Omental fat pad (tissue), 4 donors: ENCODE measurements around the gene ACSS1. TPM values are rescaled to one million over a fixed set of nuclear protein-coding genes. Genes with fewer than 3 reads are reported as not detected.

Source experiments
- ATAC-seq: fragments of 150-250 bp; one replicate; pipeline ENCODE4 v1.9.1; 2016; ENCODE audit warnings: mild to moderate bottlenecking, moderate library complexity; ENCODE audit not compliant: low FRiP score
- DNase-seq: peaks from one replicate; pipeline ENCODE4 v3.0.0-alpha.2; 2019; ENCODE audit warnings: low spot score
- CTCF ChIP-seq, 3 donors: fragments of 450-650 bp; IDR thresholded peaks; one replicate each; pipeline ENCODE4 v1.5.1; 2016 to 2017; ENCODE audit warnings: antibody characterized with exemption in 3 of 3, mild to moderate bottlenecking in 3 of 3, moderate library complexity in 2 of 3
- total RNA-seq, 4 donors: library from RNA; depleted of rRNA; stranded (reverse); fragments of >200 nt; gene quantifications; one replicate each; pipeline ENCODE4 v1.1.0, GENCODE V29; 2016

ACSS1 gene
- total RNA-seq, 4 donors from 2014 or later, result 15.9 to 45.4 (median 19.0) TPM

GRCh38 chr20:25071734-25072133 lies 13.8 kb upstream of the ACSS1 start:
- no peak for DNase-seq
- TF ChIP-seq CTCF (IDR thresholded peaks at IDR 0.05), result no peak
- ATAC-seq, result no peak

GRCh38 chr20:25070821-25071473 lies 13.0 kb upstream of the ACSS1 start:
- no peak for DNase-seq
- ATAC-seq, result no peak
- no peak for TF ChIP-seq CTCF (IDR thresholded peaks at IDR 0.05)

- no peak for ATAC-seq
- DNase-seq, result no peak
- no peak for TF ChIP-seq CTCF (IDR thresholded peaks at IDR 0.05)
Observed at GRCh38 chr20:25067102-25067987, 9.4 kb upstream of the ACSS1 start.

GRCh38 chr20:25066386-25066785 lies 8.4 kb upstream of the ACSS1 start:
- DNase-seq (no peak), ATAC-seq (no peak)
- TF ChIP-seq CTCF (IDR thresholded peaks at IDR 0.05), result no peak

GRCh38 chr20:25065625-25066338 lies 7.8 kb upstream of the ACSS1 start:
- no peak for DNase-seq

More at GRCh38 chr20:25065625-25066338, 7.8 kb upstream of the ACSS1 start:
- peak; percentile 58 for ATAC-seq
- TF ChIP-seq CTCF (IDR thresholded peaks at IDR 0.05), result peak in 1 of 3 donors; percentile 44
